ENCODE results near the gene ZDHHC11B.
"Not testable (repeated sequence)": the region's sequence is repeated elsewhere in the genome, so short reads cannot be mapped to it uniquely, and the experiment has no call there.

Gene ZDHHC11B, protein sequence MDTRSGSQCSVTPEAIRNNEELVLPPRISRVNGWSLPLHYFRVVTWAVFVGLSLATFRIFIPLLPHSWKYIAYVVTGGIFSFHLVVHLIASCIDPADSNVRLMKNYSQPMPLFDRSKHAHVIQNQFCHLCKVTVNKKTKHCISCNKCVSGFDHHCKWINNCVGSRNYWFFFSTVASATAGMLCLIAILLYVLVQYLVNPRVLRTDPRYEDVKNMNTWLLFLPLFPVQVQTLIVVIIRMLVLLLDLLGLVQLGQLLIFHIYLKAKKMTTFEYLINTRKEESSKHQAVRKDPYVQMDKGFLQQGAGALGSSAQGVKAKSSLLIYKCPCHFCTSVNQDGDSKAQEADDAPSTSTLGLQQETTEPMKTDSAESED

DNA sequence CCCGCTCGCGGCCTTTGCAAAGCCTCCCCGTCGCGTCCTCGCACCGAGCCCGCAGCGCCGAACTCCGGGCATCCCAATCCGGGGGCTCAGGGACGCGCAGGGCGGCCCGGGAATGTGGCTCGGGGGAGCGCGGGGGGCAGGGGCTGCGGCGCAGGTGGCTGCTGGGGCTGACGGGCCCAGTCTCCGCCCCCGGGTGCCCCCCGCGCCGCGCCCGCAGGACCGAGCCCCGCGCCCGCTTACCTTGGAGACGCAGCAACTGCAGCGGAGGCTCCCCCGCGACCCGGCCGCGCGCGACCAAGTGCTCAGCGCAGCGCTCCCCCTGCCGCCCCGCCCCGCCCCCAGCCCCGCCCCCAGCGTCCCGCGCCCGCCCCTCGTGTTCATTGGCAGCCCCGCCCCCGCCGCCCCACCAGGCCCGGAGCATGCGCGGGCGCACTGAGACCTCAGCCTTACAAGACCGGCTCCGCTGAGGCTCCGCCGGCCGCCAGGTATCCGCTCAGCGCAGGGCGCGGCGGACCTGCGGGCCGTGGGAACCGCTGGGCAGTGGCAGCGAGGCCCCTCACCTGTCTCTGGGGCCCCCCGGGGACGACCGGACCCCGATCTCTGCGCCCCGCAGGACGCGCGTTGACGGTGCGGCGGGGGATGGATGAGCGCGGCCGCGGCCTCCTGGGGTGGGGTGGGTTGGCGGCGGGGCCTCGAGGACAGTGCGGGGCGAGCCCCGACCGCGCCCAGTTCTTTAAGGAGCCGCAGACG is at the start of gene ZDHHC11B:
Gene ZDHHC11B (minus strand): TSS at position 302 of the 750 bp plus-strand sequence. CDS start 17,810 bp downstream, outside the sequence.
- not testable (repeated sequence) for H2AFZ ChIP-seq (ENCODE audit: low read depth, low read length); H3K4me2 ChIP-seq (ENCODE audit: low read length); H3K4me3 ChIP-seq (ENCODE audit: low read length); H3K27ac ChIP-seq (ENCODE audit: low read length); H3K4me1 ChIP-seq (ENCODE audit: low read length); H3K9me3 ChIP-seq (ENCODE audit: insufficient read depth, low read length); H3K9ac ChIP-seq (ENCODE audit: low read length); H3K27me3 ChIP-seq (ENCODE audit: low read depth, low read length); H3K36me3 ChIP-seq (replicated peaks; ENCODE audit: low read depth, low read length); H4K20me1 ChIP-seq (ENCODE audit: insufficient read depth, low read length); H3K79me2 ChIP-seq (ENCODE audit: low read length)

DNA sequence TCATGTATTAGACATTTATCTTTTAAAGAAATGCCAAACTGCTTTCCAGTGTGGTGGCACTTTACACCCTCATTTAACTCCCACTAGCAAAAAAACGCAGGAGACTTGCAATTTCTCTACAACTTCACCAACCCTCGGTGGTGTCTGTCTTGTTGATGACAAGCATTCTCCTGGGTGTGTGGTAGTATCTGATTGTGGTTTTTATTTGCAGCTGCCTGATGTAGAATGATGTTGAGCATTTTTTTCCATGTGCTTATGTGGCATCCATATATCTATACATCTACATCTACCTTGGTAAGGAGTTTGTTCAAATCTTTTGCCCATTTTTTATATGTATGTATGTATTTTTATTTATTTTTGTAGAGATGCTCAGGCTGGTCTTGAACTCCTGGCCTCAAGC is 49.5 kb upstream of the ZDHHC11B start:
- not testable (repeated sequence) for H3K4me1 ChIP-seq (ENCODE audit: low read length); H2AFZ ChIP-seq (ENCODE audit: low read depth, low read length); H3K9me3 ChIP-seq (ENCODE audit: insufficient read depth, low read length); H3K9ac ChIP-seq (ENCODE audit: low read length); H4K20me1 ChIP-seq (ENCODE audit: insufficient read depth, low read length); H3K27me3 ChIP-seq (ENCODE audit: low read depth, low read length); H3K36me3 ChIP-seq (replicated peaks; ENCODE audit: low read depth, low read length); H3K4me3 ChIP-seq (ENCODE audit: low read length); H3K27ac ChIP-seq (ENCODE audit: low read length); H3K4me2 ChIP-seq (ENCODE audit: low read length); H3K79me2 ChIP-seq (ENCODE audit: low read length)

DNA sequence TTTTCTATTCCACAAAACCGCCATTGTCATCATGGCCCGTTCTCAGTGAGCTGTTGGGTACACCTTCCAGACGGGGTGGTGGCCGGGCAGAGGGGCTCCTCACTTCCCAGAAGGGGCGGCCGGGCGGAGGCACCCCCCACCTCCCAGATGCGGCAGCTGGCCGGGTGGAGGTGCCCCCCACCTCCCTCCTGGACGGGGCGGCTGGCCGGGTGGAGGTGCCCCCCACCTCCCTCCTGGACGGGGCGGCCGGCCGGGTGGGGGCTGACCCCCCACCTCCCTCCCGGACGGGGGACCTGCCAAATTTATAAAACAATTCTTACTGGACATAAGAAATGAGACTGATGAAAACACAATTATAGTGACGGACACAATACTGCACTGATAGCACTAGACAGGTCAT is 43.7 kb upstream of the ZDHHC11B start:
- not testable (repeated sequence) for H3K36me3 ChIP-seq (replicated peaks; ENCODE audit: low read depth, low read length); H3K27ac ChIP-seq (ENCODE audit: low read length); H3K9ac ChIP-seq (ENCODE audit: low read length); H3K9me3 ChIP-seq (ENCODE audit: insufficient read depth, low read length); H3K4me3 ChIP-seq (ENCODE audit: low read length); H3K27me3 ChIP-seq (ENCODE audit: low read depth, low read length); H3K4me2 ChIP-seq (ENCODE audit: low read length); H3K79me2 ChIP-seq (ENCODE audit: low read length); H4K20me1 ChIP-seq (ENCODE audit: insufficient read depth, low read length); H3K4me1 ChIP-seq (ENCODE audit: low read length); H2AFZ ChIP-seq (ENCODE audit: low read depth, low read length)

DNA sequence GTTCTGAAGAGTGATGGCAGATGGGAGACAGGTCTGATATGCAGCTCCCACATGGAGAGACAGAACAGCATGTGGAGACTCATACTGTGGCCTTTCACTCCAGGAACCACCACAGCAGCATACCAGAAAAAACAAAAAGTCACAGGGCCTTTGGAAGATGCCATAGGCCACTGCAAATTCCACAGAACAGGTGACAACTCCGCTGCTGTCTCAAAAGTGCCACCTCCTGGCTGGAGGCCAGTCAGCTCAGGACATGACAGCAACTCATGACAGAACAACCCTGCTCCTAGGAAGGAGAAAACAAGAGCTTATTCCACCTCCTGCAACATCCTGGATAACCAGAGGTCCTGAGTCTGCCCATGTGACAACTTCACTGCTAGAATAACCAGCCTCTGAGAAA is 41.0 kb upstream of the ZDHHC11B start:
- H2AFZ ChIP-seq (ENCODE audit: low read depth, low read length); H3K27ac ChIP-seq (ENCODE audit: low read length); H3K9ac ChIP-seq (ENCODE audit: low read length); H3K4me2 ChIP-seq (ENCODE audit: low read length); H3K4me1 ChIP-seq (ENCODE audit: low read length); H3K79me2 ChIP-seq (ENCODE audit: low read length); H3K9me3 ChIP-seq (ENCODE audit: insufficient read depth, low read length); H3K36me3 ChIP-seq (replicated peaks; ENCODE audit: low read depth, low read length); H4K20me1 ChIP-seq (ENCODE audit: insufficient read depth, low read length); H3K4me3 ChIP-seq (ENCODE audit: low read length); H3K27me3 ChIP-seq (ENCODE audit: low read depth, low read length): not testable (repeated sequence)

DNA sequence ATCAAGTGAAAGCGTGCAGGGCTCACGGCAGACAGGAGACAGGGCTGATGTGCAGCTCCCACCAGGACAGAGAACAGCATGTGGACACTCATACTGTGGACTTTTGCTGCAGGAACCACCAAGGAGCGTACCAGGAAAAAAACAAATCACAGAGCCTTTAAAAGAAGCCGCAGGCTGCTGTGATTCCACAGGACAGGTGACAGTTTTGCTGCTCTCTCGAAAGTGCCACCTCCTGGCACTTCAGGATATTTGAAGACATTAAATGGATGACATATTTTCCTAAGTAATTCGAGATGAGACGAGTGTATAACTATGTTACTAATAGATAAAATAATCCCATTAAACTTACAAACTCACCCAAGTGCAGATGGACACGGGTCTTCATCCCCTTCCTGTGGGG is 37.0 kb upstream of the ZDHHC11B start:
- no peaks in the 10 kb centered on the region for H3K79me2 ChIP-seq (ENCODE audit: low read length)
- H3K4me1 ChIP-seq (ENCODE audit: low read length): no peaks in the 10 kb centered on the region
- no peak for TF ChIP-seq EZH2phosphoT487 (IDR thresholded peaks at IDR 0.05; ENCODE audit: low read depth)
- TF ChIP-seq, protein P1, sequence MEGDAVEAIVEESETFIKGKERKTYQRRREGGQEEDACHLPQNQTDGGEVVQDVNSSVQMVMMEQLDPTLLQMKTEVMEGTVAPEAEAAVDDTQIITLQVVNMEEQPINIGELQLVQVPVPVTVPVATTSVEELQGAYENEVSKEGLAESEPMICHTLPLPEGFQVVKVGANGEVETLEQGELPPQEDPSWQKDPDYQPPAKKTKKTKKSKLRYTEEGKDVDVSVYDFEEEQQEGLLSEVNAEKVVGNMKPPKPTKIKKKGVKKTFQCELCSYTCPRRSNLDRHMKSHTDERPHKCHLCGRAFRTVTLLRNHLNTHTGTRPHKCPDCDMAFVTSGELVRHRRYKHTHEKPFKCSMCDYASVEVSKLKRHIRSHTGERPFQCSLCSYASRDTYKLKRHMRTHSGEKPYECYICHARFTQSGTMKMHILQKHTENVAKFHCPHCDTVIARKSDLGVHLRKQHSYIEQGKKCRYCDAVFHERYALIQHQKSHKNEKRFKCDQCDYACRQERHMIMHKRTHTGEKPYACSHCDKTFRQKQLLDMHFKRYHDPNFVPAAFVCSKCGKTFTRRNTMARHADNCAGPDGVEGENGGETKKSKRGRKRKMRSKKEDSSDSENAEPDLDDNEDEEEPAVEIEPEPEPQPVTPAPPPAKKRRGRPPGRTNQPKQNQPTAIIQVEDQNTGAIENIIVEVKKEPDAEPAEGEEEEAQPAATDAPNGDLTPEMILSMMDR (IDR thresholded peaks at IDR 0.05; ENCODE audit: low read depth, low read length): no peak
- H4K20me1 ChIP-seq (ENCODE audit: insufficient read depth, low read length): no peaks in the 10 kb centered on the region
- H3K9me3 ChIP-seq (ENCODE audit: insufficient read depth, low read length): no peaks in the 10 kb centered on the region
- H2AFZ ChIP-seq (ENCODE audit: low read depth, low read length): no peak overlapping the region
- H3K36me3 ChIP-seq (replicated peaks; ENCODE audit: low read depth, low read length): no peaks in the 10 kb centered on the region
- no peaks in the 10 kb centered on the region for H3K27me3 ChIP-seq (ENCODE audit: low read depth, low read length)
- no peak overlapping the region for H3K4me3 ChIP-seq (ENCODE audit: low read length)
- no peak overlapping the region for H3K27ac ChIP-seq (ENCODE audit: low read length)
- no peak overlapping the region for H3K9ac ChIP-seq (ENCODE audit: low read length)
- H3K4me2 ChIP-seq (ENCODE audit: low read length): no peak overlapping the region

DNA sequence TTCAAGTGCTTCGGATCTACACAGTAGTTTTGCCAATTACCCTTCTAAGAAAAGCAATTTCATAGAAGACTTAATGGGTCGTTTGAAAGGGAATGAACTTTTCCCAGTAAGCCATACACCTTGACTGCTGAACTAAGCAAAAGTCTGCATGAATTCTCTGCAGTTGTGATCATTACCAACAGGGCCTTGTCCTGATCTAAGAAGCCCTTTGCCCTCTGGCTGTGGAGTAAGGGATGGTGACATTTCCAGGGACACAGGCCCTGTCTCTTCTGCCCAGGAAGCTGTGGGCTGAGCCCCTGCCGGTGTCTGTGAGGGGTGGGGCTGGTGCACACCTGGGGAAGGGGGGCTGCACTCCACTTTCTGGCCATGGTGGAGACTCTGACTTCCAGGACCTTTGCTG is 35.7 kb upstream of the ZDHHC11B start:
- TF ChIP-seq, protein P1 (IDR thresholded peaks at IDR 0.05; ENCODE audit: low read depth, low read length): no peak
- no peak for TF ChIP-seq EZH2phosphoT487 (IDR thresholded peaks at IDR 0.05; ENCODE audit: low read depth)
- Histone ChIP-seq H3K9me3 (ENCODE audit: insufficient read depth, low read length) (no peaks in the 10 kb centered on the region), H2AFZ (ENCODE audit: low read depth, low read length) (no peak overlapping the region), H3K4me3 (ENCODE audit: low read length) (no peak overlapping the region), H3K9ac (ENCODE audit: low read length) (no peak overlapping the region), H3K27ac (ENCODE audit: low read length) (no peak overlapping the region), H4K20me1 (ENCODE audit: insufficient read depth, low read length) (no peaks in the 10 kb centered on the region), H3K36me3 (replicated peaks; ENCODE audit: low read depth, low read length) (no peaks in the 10 kb centered on the region), H3K27me3 (ENCODE audit: low read depth, low read length) (no peaks in the 10 kb centered on the region), H3K79me2 (ENCODE audit: low read length) (no peaks in the 10 kb centered on the region), H3K4me2 (ENCODE audit: low read length) (no peak overlapping the region), H3K4me1 (ENCODE audit: low read length) (no peaks in the 10 kb centered on the region)

Measured in OCI-LY3 (cell line).